GM19468 (cell line): ENCODE measurements around the gene TNFAIP8L1.

Experiments
- ATAC-seq: cut with Tn5 transposase; IDR thresholded peaks from one replicate; pipeline ENCODE4 v1.9.1; 2021; ENCODE audit warnings: mild to moderate bottlenecking, moderate library complexity, moderate number of reproducible peaks; ENCODE audit not compliant: unreplicated experiment; ENCODE audit errors: extremely low read depth

The TNFAIP8L1 gene

GRCh38 chr19:4645718-4646117 is 6.4 kb downstream of the TNFAIP8L1 start:
- no peak for ATAC-seq

- ATAC-seq = no peak
These were observed 8.6 kb downstream of the TNFAIP8L1 start for GRCh38 chr19:4647676-4648644.

- no peak for ATAC-seq
These were observed 10.2 kb downstream of the TNFAIP8L1 start for GRCh38 chr19:4649392-4650047.

- ATAC-seq = no peak
These were observed 10.8 kb downstream of the TNFAIP8L1 start for GRCh38 chr19:4650159-4650558.

- ATAC-seq = no peak
These were observed 12.8 kb downstream of the TNFAIP8L1 start for GRCh38 chr19:4652075-4652474.

- no peak for ATAC-seq
These were observed 14.6 kb downstream of the TNFAIP8L1 start for GRCh38 chr19:4653793-4654436.

GRCh38 chr19:4654437-4655361 is 15.4 kb downstream of the TNFAIP8L1 start:
- ATAC-seq = no peak

- ATAC-seq = no peak
These were observed 16.8 kb downstream of the TNFAIP8L1 start for GRCh38 chr19:4656102-4656501.

- ATAC-seq = no peak
These were observed 17.9 kb downstream of the TNFAIP8L1 start for GRCh38 chr19:4657262-4657661.

GRCh38 chr19:4657835-4658234 is 18.5 kb downstream of the TNFAIP8L1 start:
- no peak for ATAC-seq

GRCh38 chr19:4660181-4660791 is 21.0 kb downstream of the TNFAIP8L1 start:
- ATAC-seq = no peak

GRCh38 chr19:4660993-4661392 is 21.7 kb downstream of the TNFAIP8L1 start:
- no peak for ATAC-seq

GRCh38 chr19:4662020-4662695 is 22.8 kb downstream of the TNFAIP8L1 start:
- no peak for ATAC-seq

GRCh38 chr19:4662812-4663211 is 23.5 kb downstream of the TNFAIP8L1 start:
- no peak for ATAC-seq

- no peak for ATAC-seq
These were observed 25.3 kb downstream of the TNFAIP8L1 start for GRCh38 chr19:4664642-4665041.

- ATAC-seq = peak; percentile 67
These were observed 30.6 kb downstream of the TNFAIP8L1 start, which contains the start of gene MYDGF for GRCh38 chr19:4669723-4670480. Gene MYDGF (minus strand): TSS chr19:4670342. CDS start chr19:4670334, 8 bp downstream.

- no peak for ATAC-seq
These were observed 32.0 kb downstream of the TNFAIP8L1 start for GRCh38 chr19:4671185-4671851.
